Activated CD4-positive, alpha-beta T cell treated with anti-CD3 and anti-CD28 coated beads, Interleukin-2, amount 50 U/mL, for 16 hours (primary cell): Measurements from ENCODE around the gene RNF150.
"Not testable (repeated sequence)": the region's sequence is repeated elsewhere in the genome, so short reads cannot be mapped to it uniquely, and the experiment has no call there.

ENCODE experiments used
- DNase-seq: peaks from one replicate; pipeline ENCODE4 v3.0.0-alpha.2; 2020

Gene RNF150

GRCh38 chr4:141074098-141074878 lies 59.0 kb downstream of the RNF150 start:
- DNase-seq, result no peak

- DNase-seq, result no peak
These were observed 66.6 kb downstream of the RNF150 start for GRCh38 chr4:141066690-141067089.

GRCh38 chr4:141065872-141066271 lies 67.4 kb downstream of the RNF150 start:
- DNase-seq, result no peak

- no peak for DNase-seq
These were observed 70.6 kb downstream of the RNF150 start for GRCh38 chr4:141062651-141063050.

GRCh38 chr4:141058591-141059512 lies 74.4 kb downstream of the RNF150 start:
- no peak for DNase-seq

- no peak for DNase-seq
These were observed 75.7 kb downstream of the RNF150 start for GRCh38 chr4:141057582-141057981.

GRCh38 chr4:141056473-141056872 lies 76.8 kb downstream of the RNF150 start:
- no peak for DNase-seq

GRCh38 chr4:141054446-141054845 lies 78.8 kb downstream of the RNF150 start:
- no peak for DNase-seq

- DNase-seq, result not testable (repeated sequence)
These were observed 82.3 kb downstream of the RNF150 start for GRCh38 chr4:141050999-141051398.

- no peak for DNase-seq
These were observed 85.9 kb downstream of the RNF150 start for GRCh38 chr4:141047228-141047884.

GRCh38 chr4:141046255-141046654 lies 87.0 kb downstream of the RNF150 start:
- DNase-seq, result peak; percentile 1

- DNase-seq, result no peak
These were observed 87.4 kb downstream of the RNF150 start for GRCh38 chr4:141045848-141046247.

GRCh38 chr4:141041021-141041476 lies 92.2 kb downstream of the RNF150 start:
- no peak for DNase-seq

- no peak for DNase-seq
These were observed 94.1 kb downstream of the RNF150 start for GRCh38 chr4:141039156-141039555.

- no peak for DNase-seq
These were observed 94.8 kb downstream of the RNF150 start for GRCh38 chr4:141038428-141038827.

GRCh38 chr4:141037446-141037845 lies 95.8 kb downstream of the RNF150 start:
- DNase-seq, result no peak

- DNase-seq, result no peak
These were observed 96.5 kb downstream of the RNF150 start for GRCh38 chr4:141036786-141037185.

GRCh38 chr4:141035920-141036319 lies 97.3 kb downstream of the RNF150 start:
- no peak for DNase-seq

GRCh38 chr4:141028024-141028529 lies 105.2 kb downstream of the RNF150 start:
- DNase-seq, result no peak

GRCh38 chr4:141027421-141027820 lies 105.8 kb downstream of the RNF150 start:
- no peak for DNase-seq

GRCh38 chr4:141026900-141027299 lies 106.4 kb downstream of the RNF150 start:
- DNase-seq, result no peak

GRCh38 chr4:141023051-141023450 lies 110.2 kb downstream of the RNF150 start:
- DNase-seq, result no peak

GRCh38 chr4:141022111-141022695 lies 111.1 kb downstream of the RNF150 start:
- no peak for DNase-seq
